Mucosa of descending colon (tissue), 3 donors: ENCODE measurements around the gene TXLNB. TPM values are rescaled to one million over a fixed set of nuclear protein-coding genes. Genes with fewer than 3 reads are reported as not detected.

ENCODE experiments used
- ATAC-seq: fragments of 200-7000 bp; cut with Tn5 transposase; one replicate; pipeline ENCODE4 v1.9.1; 2020; ENCODE audit warnings: mild to moderate bottlenecking, moderate library complexity
- DNase-seq, 3 donors: peaks; one replicate each; pipeline ENCODE4 v3.0.0-alpha.2; 2020
- H3K36me3 ChIP-seq: fragments of 200-600 bp; one replicate; pipeline ENCODE4 v1.8.0; 2021; ENCODE audit warnings: low read depth, mild to moderate bottlenecking
- H3K4me1 ChIP-seq: fragments of 200-600 bp; one replicate; pipeline ENCODE4 v1.8.0; 2021; ENCODE audit warnings: low read depth, mild to moderate bottlenecking
- H3K4me3 ChIP-seq: fragments of 200-600 bp; one replicate; pipeline ENCODE4 v1.8.0; 2021; ENCODE audit warnings: mild to moderate bottlenecking
- H3K9me3 ChIP-seq: fragments of 200-600 bp; one replicate; pipeline ENCODE4 v1.8.0; 2021; ENCODE audit warnings: mild to moderate bottlenecking
- CTCF ChIP-seq: fragments of 200-600 bp; IDR thresholded peaks from one replicate; pipeline ENCODE4 v1.8.0; 2022; ENCODE audit warnings: antibody characterized with exemption, mild to moderate bottlenecking
- intact Hi-C, 2 donors: fragments of 100-400 bp; cut with DNase I in 1 of 2; cut with micrococcal nuclease in 1 of 2; formaldehyde crosslinking; loops; one replicate each; pipeline versions ENCODE4 v1.11.0 to v1.11.1; 2022; cut with DNase I, micrococcal nuclease
- total RNA-seq, 3 donors: library from RNA; stranded (reverse); fragmentation: NEBNext Ultra II Directional in 2 of 3; extraction: Animal tissue kit (Norgen Biotek cat#: 25700) in 2 of 3; gene quantifications; one replicate each; pipeline versions ENCODE4 v1.2.1 to v1.2.4, GENCODE V29; 2021 to 2023
- donor health status: DM: no; HTN: no; CAD: no; lungs with moderate emphysema.
- donor health status: DM: no; HTN: no; CAD: no.
- donor health status: DM: no; HTN: yes; CAD: no.

Gene TXLNB
- total RNA-seq, 3 donors from 2014 or later = 0.29 to 0.89 (median 0.36) TPM

- intact Hi-C loops = no loop called here
- no peak for TF ChIP-seq CTCF
- no peak for DNase-seq
Measured at GRCh38 chr6:139311831-139312230, 20.0 kb upstream of the TXLNB start.

GRCh38 chr6:139308936-139309603, 17.3 kb upstream of the TXLNB start:
- no peak for TF ChIP-seq CTCF
- Histone ChIP-seq H3K36me3 (no peaks in the 10 kb centered on the region), H3K9me3 (no peaks in the 10 kb centered on the region), H3K4me3 (no peak overlapping the region), H3K4me1 (peaks cover 12% of the 10 kb centered on the region)
- ATAC-seq = peak; percentile 94
- peak in 1 of 3 donors; percentile 40 for DNase-seq
- intact Hi-C loops = no loop called here

More at GRCh38 chr6:139311831-139312230, 20.0 kb upstream of the TXLNB start:
- H3K36me3 ChIP-seq = no peaks in the 10 kb centered on the region
- no peak overlapping the region for H3K4me3 ChIP-seq
- H3K4me1 ChIP-seq = peaks cover 12% of the 10 kb centered on the region
- no peak for ATAC-seq
- no peaks in the 10 kb centered on the region for H3K9me3 ChIP-seq

GRCh38 chr6:139308286-139308916, 16.6 kb upstream of the TXLNB start:
- peak; percentile 94 for ATAC-seq

GRCh38 chr6:139306291-139306981, 14.6 kb upstream of the TXLNB start:
- no peak for TF ChIP-seq CTCF
- H3K36me3 ChIP-seq = no peaks in the 10 kb centered on the region
- intact Hi-C loops = no loop called here
- no peaks in the 10 kb centered on the region for H3K9me3 ChIP-seq
- no peak overlapping the region for H3K4me3 ChIP-seq
- peaks cover 12% of the 10 kb centered on the region for H3K4me1 ChIP-seq
- DNase-seq (no peak), ATAC-seq (no peak)

More at GRCh38 chr6:139308286-139308916, 16.6 kb upstream of the TXLNB start:
- no peaks in the 10 kb centered on the region for H3K36me3 ChIP-seq
- no peak for TF ChIP-seq CTCF
- intact Hi-C loops = no loop called here
- peaks cover 12% of the 10 kb centered on the region for H3K4me1 ChIP-seq
- H3K9me3 ChIP-seq = no peaks in the 10 kb centered on the region
- no peak for DNase-seq
- no peak overlapping the region for H3K4me3 ChIP-seq

- ATAC-seq = peak; percentile 55
- TF ChIP-seq CTCF = no peak
- H3K36me3 ChIP-seq = no peaks in the 10 kb centered on the region
- no peak for DNase-seq
- peaks cover 2% of the 10 kb centered on the region for H3K4me1 ChIP-seq
- intact Hi-C loops = no loop called here
- no peaks in the 10 kb centered on the region for H3K9me3 ChIP-seq
- H3K4me3 ChIP-seq = no peak overlapping the region
Measured at GRCh38 chr6:139303185-139303584, 11.4 kb upstream of the TXLNB start.
